SU-DHL-6 (cell line): ENCODE measurements around the gene ENOX2.

Source experiments
- H2AFZ ChIP-seq: fragments of 200-600 bp; sonication (generic); 2 replicates; pipeline ENCODE4 v1.6.1; 2014; ENCODE audit warnings: low read depth, mild to moderate bottlenecking, moderate library complexity, mixed read lengths, antibody characterized with exemption, low read length; ENCODE audit not compliant: severe bottlenecking
- H3F3A ChIP-seq: fragments of 200-600 bp; shearing (Covaris generic); 2 replicates; pipeline ENCODE4 v1.6.0; 2016; ENCODE audit warnings: antibody characterized with exemption, mild to moderate bottlenecking; ENCODE audit not compliant: insufficient read depth
- H3K27ac ChIP-seq: fragments of 200-600 bp; sonication (generic); 2 replicates; pipeline ENCODE4 v1.5.1; 2016; ENCODE audit warnings: low read depth, mild to moderate bottlenecking, low read length, moderate library complexity, mixed read lengths
- H3K27me3 ChIP-seq: fragments of 200-600 bp; sonication (generic), shearing (Covaris generic); 2 replicates; pipeline ENCODE4 v1.6.0; 2014; ENCODE audit warnings: mild to moderate bottlenecking, low read length
- H3K36me3 ChIP-seq: fragments of 200-600 bp; sonication (generic); 2 replicates; pipeline ENCODE4 v1.6.1; 2014; ENCODE audit warnings: mild to moderate bottlenecking, low read length, mixed read lengths
- H3K4me2 ChIP-seq: fragments of 300-600, 200-600 bp; shearing (Covaris generic), sonication (generic); 2 replicates; pipeline ENCODE4 v1.6.0; 2014; ENCODE audit warnings: low read length, low read depth, mild to moderate bottlenecking; ENCODE audit not compliant: poor library complexity, severe bottlenecking
- H3K4me3 ChIP-seq: fragments of 200-600 bp; sonication (generic); 2 replicates; pipeline ENCODE4 v1.5.1; 2014; ENCODE audit warnings: antibody characterized with exemption, low read length, mild to moderate bottlenecking, mixed read lengths; ENCODE audit not compliant: insufficient read depth, poor library complexity, severe bottlenecking
- H3K79me2 ChIP-seq: fragments of 200-600 bp; sonication (generic); 2 replicates; pipeline ENCODE4 v1.6.1; 2014; ENCODE audit warnings: mild to moderate bottlenecking, low read length, moderate library complexity; ENCODE audit not compliant: insufficient read depth
- H3K9ac ChIP-seq: fragments of 200-600 bp; sonication (generic); 2 replicates; pipeline ENCODE4 v1.7.0; 2014; ENCODE audit warnings: mild to moderate bottlenecking, low read length
- H3K9me2 ChIP-seq: fragments of 200-600 bp; sonication (generic); replicated peaks from 2 replicates; pipeline ENCODE4 v1.6.1; 2014; ENCODE audit warnings: low read length; ENCODE audit not compliant: insufficient read depth
- H3K9me3 ChIP-seq: fragments of 200-600 bp; sonication (generic); 2 replicates; pipeline ENCODE4 v1.6.1; 2014; ENCODE audit warnings: low read length, mixed read lengths; ENCODE audit not compliant: insufficient read depth
- H4K20me1 ChIP-seq: fragments of 200-600 bp; sonication (generic); 2 replicates; pipeline ENCODE4 v1.6.1; 2014; ENCODE audit warnings: low read depth, mild to moderate bottlenecking, antibody characterized with exemption, low read length, moderate library complexity, mixed read lengths
- EZH2phosphoT487 ChIP-seq: fragments of 200-600 bp; sonication (generic), shearing (Covaris generic); conservative IDR thresholded peaks from 2 replicates; pipeline ENCODE4 v1.6.1; 2018; ENCODE audit warnings: mild to moderate bottlenecking, antibody characterized with exemption, low read length, moderate library complexity, mixed read lengths
- TF ChIP-seq, protein P1 (sequence below): fragments of 200-600 bp; sonication (generic); IDR thresholded peaks from one replicate; pipeline ENCODE4 v1.5.1; 2017; ENCODE audit warnings: antibody characterized with exemption, mild to moderate bottlenecking, low read length, moderate library complexity; ENCODE audit not compliant: insufficient read depth, poor library complexity, severe bottlenecking

ENOX2 gene

DNA sequence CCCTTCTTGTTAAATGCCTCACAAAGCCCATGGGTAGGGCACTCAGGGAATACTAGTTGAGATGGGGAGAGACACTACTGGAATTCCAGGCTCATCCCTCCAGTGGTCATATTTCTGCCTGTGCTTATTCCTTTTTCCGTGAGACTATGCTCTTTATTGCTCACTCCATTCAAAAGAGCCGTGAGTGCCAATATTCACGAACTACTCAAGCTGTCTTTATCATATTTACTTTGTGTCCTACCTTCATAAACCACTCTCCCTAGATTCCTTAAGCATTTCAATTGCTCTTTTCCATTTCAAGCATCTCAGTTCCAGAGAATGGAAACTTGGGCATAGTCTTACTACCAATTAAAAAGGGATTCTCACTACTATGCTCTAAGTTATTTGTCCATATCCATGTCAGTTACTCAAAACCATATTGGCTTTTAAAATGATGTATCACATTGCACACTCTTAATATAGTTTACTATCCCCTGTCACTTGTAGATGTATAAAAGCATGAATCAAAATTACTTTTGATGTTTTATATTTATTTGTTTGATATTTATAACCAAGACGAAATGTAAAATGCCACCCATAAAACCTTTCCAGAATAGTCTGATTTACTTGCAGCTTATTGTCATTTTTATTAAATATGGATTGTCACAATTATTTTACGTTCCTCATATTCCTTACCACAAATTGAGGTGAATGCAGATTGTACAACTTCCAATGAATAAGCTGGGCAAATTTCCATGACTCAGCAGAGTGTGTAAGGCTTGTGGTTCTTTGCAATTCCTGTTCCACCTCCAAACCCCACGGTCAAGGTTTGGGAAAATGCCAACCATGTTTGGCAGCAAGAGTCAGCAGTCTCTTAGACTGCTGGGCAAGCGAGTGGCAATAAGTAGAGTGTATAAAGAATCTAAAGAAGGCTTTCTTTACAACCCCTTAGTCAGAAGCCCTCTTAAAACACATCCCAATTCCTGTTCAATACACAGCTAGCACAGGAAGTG lies 24.4 kb downstream of the ENOX2 start:
- no peaks in the 10 kb centered on the region for H3K79me2 ChIP-seq
- H3K27ac ChIP-seq = no peak overlapping the region
- H3F3A ChIP-seq = no peaks in the 10 kb centered on the region
- no peaks in the 10 kb centered on the region for H4K20me1 ChIP-seq
- H3K9ac ChIP-seq = no peak overlapping the region
- H3K9me2 ChIP-seq = no peaks in the 10 kb centered on the region
- no peaks in the 10 kb centered on the region for H3K27me3 ChIP-seq
- no peak overlapping the region for H2AFZ ChIP-seq
- no peak overlapping the region for H3K4me3 ChIP-seq
- TF ChIP-seq, protein P1, sequence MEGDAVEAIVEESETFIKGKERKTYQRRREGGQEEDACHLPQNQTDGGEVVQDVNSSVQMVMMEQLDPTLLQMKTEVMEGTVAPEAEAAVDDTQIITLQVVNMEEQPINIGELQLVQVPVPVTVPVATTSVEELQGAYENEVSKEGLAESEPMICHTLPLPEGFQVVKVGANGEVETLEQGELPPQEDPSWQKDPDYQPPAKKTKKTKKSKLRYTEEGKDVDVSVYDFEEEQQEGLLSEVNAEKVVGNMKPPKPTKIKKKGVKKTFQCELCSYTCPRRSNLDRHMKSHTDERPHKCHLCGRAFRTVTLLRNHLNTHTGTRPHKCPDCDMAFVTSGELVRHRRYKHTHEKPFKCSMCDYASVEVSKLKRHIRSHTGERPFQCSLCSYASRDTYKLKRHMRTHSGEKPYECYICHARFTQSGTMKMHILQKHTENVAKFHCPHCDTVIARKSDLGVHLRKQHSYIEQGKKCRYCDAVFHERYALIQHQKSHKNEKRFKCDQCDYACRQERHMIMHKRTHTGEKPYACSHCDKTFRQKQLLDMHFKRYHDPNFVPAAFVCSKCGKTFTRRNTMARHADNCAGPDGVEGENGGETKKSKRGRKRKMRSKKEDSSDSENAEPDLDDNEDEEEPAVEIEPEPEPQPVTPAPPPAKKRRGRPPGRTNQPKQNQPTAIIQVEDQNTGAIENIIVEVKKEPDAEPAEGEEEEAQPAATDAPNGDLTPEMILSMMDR = no peak
- no peak for TF ChIP-seq EZH2phosphoT487
- no peaks in the 10 kb centered on the region for H3K36me3 ChIP-seq
- H3K4me2 ChIP-seq = no peak overlapping the region
- H3K9me3 ChIP-seq = no peaks in the 10 kb centered on the region

DNA sequence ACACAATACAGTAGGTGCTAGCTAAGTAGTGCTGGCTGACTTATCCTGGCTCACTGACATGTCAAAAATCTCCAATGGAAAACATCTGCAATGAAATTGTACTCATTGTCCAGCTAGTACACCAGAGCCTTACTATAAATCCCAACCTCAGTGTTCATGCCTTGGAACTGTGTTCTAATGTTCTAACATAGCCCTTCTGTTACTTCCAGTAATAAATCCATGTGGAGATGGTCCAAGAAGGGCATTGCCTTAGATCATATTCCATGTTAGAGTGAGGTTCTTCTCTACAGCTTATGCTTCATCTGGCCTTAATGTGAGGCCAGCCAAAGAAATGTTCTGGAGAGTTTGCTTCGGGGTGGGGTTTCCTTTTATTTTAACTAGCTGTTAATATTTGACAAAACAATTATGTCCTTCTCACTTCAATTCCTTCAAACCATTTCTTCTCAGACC lies 25.1 kb downstream of the ENOX2 start:
- Histone ChIP-seq H3K4me3 (no peak overlapping the region), H3K9me3 (no peaks in the 10 kb centered on the region)

DNA sequence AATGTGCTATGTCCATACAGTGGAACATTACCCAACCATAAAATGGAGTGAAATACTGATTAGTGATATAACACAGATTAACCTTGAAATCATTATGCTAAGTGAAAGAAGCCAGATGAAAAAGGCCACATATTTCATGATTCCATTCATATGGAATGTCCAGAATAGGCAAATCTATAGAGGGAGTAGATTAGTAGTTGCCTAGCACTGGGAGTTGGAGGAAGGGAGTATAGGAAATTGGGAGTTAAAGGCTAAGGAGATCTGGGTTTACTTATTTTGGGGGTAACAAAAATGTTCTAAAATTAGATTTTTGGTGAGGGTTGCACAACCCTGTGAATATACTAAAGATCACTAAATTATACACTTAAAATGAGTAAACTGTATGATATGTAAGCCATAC lies 26.8 kb downstream of the ENOX2 start:
- H2AFZ ChIP-seq = no peak overlapping the region
- no peaks in the 10 kb centered on the region for H4K20me1 ChIP-seq
- H3K79me2 ChIP-seq = no peaks in the 10 kb centered on the region
- no peaks in the 10 kb centered on the region for H3K27me3 ChIP-seq
- no peaks in the 10 kb centered on the region for H3K36me3 ChIP-seq
- no peak overlapping the region for H3K4me2 ChIP-seq
- H3K27ac ChIP-seq = no peak overlapping the region
- H3F3A ChIP-seq = no peaks in the 10 kb centered on the region
- no peak for TF ChIP-seq EZH2phosphoT487
- TF ChIP-seq, protein P1 = no peak
- no peaks in the 10 kb centered on the region for H3K9me3 ChIP-seq
- H3K4me3 ChIP-seq = no peak overlapping the region
- no peaks in the 10 kb centered on the region for H3K9me2 ChIP-seq
- H3K9ac ChIP-seq = no peak overlapping the region

More for the DNA sequence above, 25.1 kb downstream of the ENOX2 start:
- TF ChIP-seq, protein P1 = no peak
- no peak for TF ChIP-seq EZH2phosphoT487
- Histone ChIP-seq H3K27me3 (no peaks in the 10 kb centered on the region), H3K9ac (no peak overlapping the region), H3K36me3 (no peaks in the 10 kb centered on the region), H3F3A (no peaks in the 10 kb centered on the region), H4K20me1 (no peaks in the 10 kb centered on the region), H3K27ac (no peak overlapping the region), H3K79me2 (no peaks in the 10 kb centered on the region), H3K9me2 (no peaks in the 10 kb centered on the region), H3K4me2 (no peak overlapping the region), H2AFZ (no peak overlapping the region)
